Astrocyte (in vitro differentiated cells and primary cell): ENCODE data around the gene ALG14.

Experiments used
- EZH2 ChIP-seq: IDR thresholded peaks from 2 replicates; pipeline ENCODE4 v1.6.1; 2012; ENCODE audit warnings: mild to moderate bottlenecking, low read length, inconsistent platforms; ENCODE audit not compliant: insufficient read depth
- TF ChIP-seq, protein P1 (sequence below): IDR thresholded peaks from 2 replicates; pipeline ENCODE4 v1.5.1; 2011; ENCODE audit warnings: low read depth, mild to moderate bottlenecking, inconsistent platforms, low read length, moderate library complexity; ENCODE audit not compliant: insufficient read depth

DNA sequence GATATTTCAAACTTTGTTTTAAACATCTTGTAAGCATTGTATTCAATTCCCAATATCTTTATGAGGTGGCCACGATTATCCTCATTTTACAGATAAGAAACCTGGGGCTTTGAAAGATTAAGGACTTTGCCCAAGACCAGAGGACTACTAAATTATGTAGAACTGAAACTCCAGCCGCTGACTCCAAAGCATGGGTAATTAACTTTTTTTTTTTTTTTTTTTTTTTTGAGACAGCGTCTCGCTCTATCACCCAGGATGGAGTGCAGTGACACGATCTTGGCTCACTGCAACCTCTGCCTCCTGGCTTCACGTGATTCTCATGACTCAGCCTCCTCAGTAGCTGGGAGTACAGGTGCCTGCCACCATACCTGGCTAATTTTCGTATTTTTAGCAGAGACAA, 68.7 kb downstream of the ALG14 start:
- TF ChIP-seq, protein P1, sequence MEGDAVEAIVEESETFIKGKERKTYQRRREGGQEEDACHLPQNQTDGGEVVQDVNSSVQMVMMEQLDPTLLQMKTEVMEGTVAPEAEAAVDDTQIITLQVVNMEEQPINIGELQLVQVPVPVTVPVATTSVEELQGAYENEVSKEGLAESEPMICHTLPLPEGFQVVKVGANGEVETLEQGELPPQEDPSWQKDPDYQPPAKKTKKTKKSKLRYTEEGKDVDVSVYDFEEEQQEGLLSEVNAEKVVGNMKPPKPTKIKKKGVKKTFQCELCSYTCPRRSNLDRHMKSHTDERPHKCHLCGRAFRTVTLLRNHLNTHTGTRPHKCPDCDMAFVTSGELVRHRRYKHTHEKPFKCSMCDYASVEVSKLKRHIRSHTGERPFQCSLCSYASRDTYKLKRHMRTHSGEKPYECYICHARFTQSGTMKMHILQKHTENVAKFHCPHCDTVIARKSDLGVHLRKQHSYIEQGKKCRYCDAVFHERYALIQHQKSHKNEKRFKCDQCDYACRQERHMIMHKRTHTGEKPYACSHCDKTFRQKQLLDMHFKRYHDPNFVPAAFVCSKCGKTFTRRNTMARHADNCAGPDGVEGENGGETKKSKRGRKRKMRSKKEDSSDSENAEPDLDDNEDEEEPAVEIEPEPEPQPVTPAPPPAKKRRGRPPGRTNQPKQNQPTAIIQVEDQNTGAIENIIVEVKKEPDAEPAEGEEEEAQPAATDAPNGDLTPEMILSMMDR, result no peak
- TF ChIP-seq EZH2, result no peak
